Fibroblast of lung (primary cell): Measurements from ENCODE around the gene C12orf54.

Experiments
- CTCF ChIP-seq, 2 donors: IDR thresholded peaks in 1 of 2; conservative IDR thresholded peaks in 1 of 2; 1 replicate in 1 of 2; 2 replicates in 1 of 2; pipeline ENCODE4 v1.5.1; 2011 to 2012; ENCODE audit warnings: low read length in 2 of 2, control low read depth in 1 of 2, inconsistent platforms in 1 of 2, low read depth in 1 of 2, mild to moderate bottlenecking in 1 of 2
- EZH2 ChIP-seq: IDR thresholded peaks from 2 replicates; pipeline ENCODE4 v1.5.1; 2012; ENCODE audit warnings: low read length, control low read depth, mild to moderate bottlenecking; ENCODE audit errors: missing control alignments

GRCh38 chr12:48482198-48482597, at the start of gene C12orf54:
- no peak for TF ChIP-seq CTCF (conservative IDR thresholded peaks at IDR 0.05 in 1 of 2, IDR thresholded peaks at IDR 0.05 in 1 of 2; ENCODE audit: low read depth in 1 of 2, low read length in 2 of 2)
- TF ChIP-seq EZH2: no peak
